ENCODE measurements around the gene OCIAD1.

GRCh38 chr4:48862661-48863060 lies 31.8 kb downstream of the OCIAD1 start:
- TF ChIP-seq CTCF (conservative IDR thresholded peaks at IDR 0.05; ENCODE audit: low read depth, low read length) (no peak), EZH2phosphoT487 (IDR thresholded peaks at IDR 0.05; ENCODE audit: borderline replicate concordance, low read length) (no peak), EZH2 (IDR thresholded peaks at IDR 0.05; ENCODE audit: low read length, unreplicated experiment) (no peak)
